Keratinocyte (primary cell): ENCODE results near the gene MDH2. TPM values are rescaled to one million over a fixed set of nuclear protein-coding genes. Genes with fewer than 3 reads are reported as not detected.
"Not testable (repeated sequence)": the region's sequence is repeated elsewhere in the genome, so short reads cannot be mapped to it uniquely, and the experiment has no call there.

ENCODE experiments used
- DNase-seq: peaks from one replicate; pipeline ENCODE4 v3.0.0-alpha.2; 2011; ENCODE audit warnings: low read depth, missing footprints, low spot score
- FAIRE-seq: peaks from 2 replicates; lab custom pipeline; 2011; peaks lifted over from hg19 to GRCh38; lab: Jason Lieb, UNC
- H2AFZ ChIP-seq: 2 replicates; pipeline ENCODE4 v1.6.0; 2012; ENCODE audit warnings: low read length, control low read depth, inconsistent platforms; ENCODE audit not compliant: control insufficient read depth
- H3K27ac ChIP-seq: 2 replicates; pipeline ENCODE4 v1.5.1; 2011; ENCODE audit warnings: low read length; ENCODE audit not compliant: control insufficient read depth, insufficient read depth
- H3K27me3 ChIP-seq: 3 replicates; pipeline ENCODE4 v1.6.0; 2011; ENCODE audit warnings: low read length; ENCODE audit not compliant: control insufficient read depth, insufficient read depth; ENCODE audit errors: extremely low read depth
- H3K36me3 ChIP-seq, 2 experiments: 2 replicates in 1 of 2; 3 replicates in 1 of 2; pipeline ENCODE4 v1.5.1; 2011; ENCODE audit warnings: low read length in 2 of 2, mild to moderate bottlenecking in 1 of 2; ENCODE audit not compliant: control insufficient read depth in 2 of 2, insufficient read depth in 2 of 2; ENCODE audit errors: extremely low read depth in 1 of 2
- H3K4me1 ChIP-seq: 3 replicates; pipeline ENCODE4 v1.5.1; 2011; ENCODE audit warnings: low read length; ENCODE audit not compliant: control insufficient read depth, insufficient read depth; ENCODE audit errors: extremely low read depth
- H3K4me2 ChIP-seq: 3 replicates; pipeline ENCODE4 v1.6.0; 2011; ENCODE audit warnings: low read depth, low read length; ENCODE audit not compliant: control insufficient read depth, insufficient read depth; ENCODE audit errors: extremely low read depth
- H3K4me3 ChIP-seq, 3 experiments: fragments of 200-600 bp in 1 of 3; sonication (generic) in 1 of 3; 2 replicates in 2 of 3; 3 replicates in 1 of 3; pipeline ENCODE4 v1.5.1; 2011 to 2016; ENCODE audit warnings: low read length in 3 of 3, mild to moderate bottlenecking in 3 of 3, control low read depth in 2 of 3, inconsistent platforms in 1 of 3, low read depth in 1 of 3, mixed read lengths in 1 of 3, mixed run types in 1 of 3, moderate library complexity in 1 of 3; ENCODE audit not compliant: control insufficient read depth in 2 of 3, insufficient read depth in 2 of 3; ENCODE audit errors: extremely low read depth in 1 of 3
- H3K79me2 ChIP-seq: 2 replicates; pipeline ENCODE4 v1.6.0; 2012; ENCODE audit warnings: low read length; ENCODE audit not compliant: control insufficient read depth, insufficient read depth
- H3K9ac ChIP-seq: 3 replicates; pipeline ENCODE4 v1.6.0; 2011; ENCODE audit warnings: low read length; ENCODE audit not compliant: control insufficient read depth, insufficient read depth; ENCODE audit errors: extremely low read depth
- H3K9me1 ChIP-seq: 3 replicates; pipeline ENCODE4 v1.6.0; 2011; ENCODE audit warnings: low read length; ENCODE audit not compliant: control insufficient read depth, insufficient read depth; ENCODE audit errors: extremely low read depth
- H3K9me3 ChIP-seq: 2 replicates; pipeline ENCODE4 v1.5.1; 2012; ENCODE audit warnings: low read depth, low read length; ENCODE audit not compliant: control insufficient read depth
- H4K20me1 ChIP-seq: 3 replicates; pipeline ENCODE4 v1.6.0; 2011; ENCODE audit warnings: low read length; ENCODE audit not compliant: control insufficient read depth, insufficient read depth; ENCODE audit errors: extremely low read depth
- EZH2 ChIP-seq: IDR thresholded peaks from one replicate; pipeline ENCODE4 v1.6.1; 2012; ENCODE audit warnings: inconsistent platforms, mild to moderate bottlenecking, low read length, moderate library complexity
- dilution Hi-C: fragments of 300-500 bp; cut with MboI; formaldehyde crosslinking; loops from one replicate; pipeline ENCODE4 v1.7.0; 2020; ENCODE audit warnings: low sequenced_read_pairs; ENCODE audit not compliant: extremely low pct_ligation_motif_present
- polyA plus RNA-seq, 5 experiments: library from polyadenylated mRNA; depleted of rRNA in 3 of 5; stranded (reverse) in 3 of 5; stranded (forward) in 1 of 5; unstranded in 1 of 5; fragments of >200 nt; gene quantifications; 1 replicate in 1 of 5; 2 replicates in 3 of 5; 3 replicates in 1 of 5; pipeline versions ENCODE4 v1.2.1 to v1.2.3, GENCODE V29; 2011 to 2012; ENCODE audit warnings: missing spikeins in 2 of 5, low read depth in 1 of 5, low replicate concordance in 1 of 5
- TF ChIP-seq, protein P1 (sequence below), 3 experiments: IDR thresholded peaks in 1 of 3; conservative IDR thresholded peaks in 1 of 3; optimal IDR thresholded peaks in 1 of 3; 2 replicates in 2 of 3; 3 replicates in 1 of 3; pipeline versions ENCODE3 to v1.5.1; 2011; ENCODE audit warnings: low read length in 3 of 3, mild to moderate bottlenecking in 3 of 3, moderate library complexity in 2 of 3, control low read depth in 1 of 3, inconsistent platforms in 1 of 3; ENCODE audit not compliant: insufficient read depth in 2 of 3; ENCODE audit errors: extremely low read depth in 1 of 3

MDH2 gene
- polyA plus RNA-seq, 1 donor (not counting 4 experiments of a cell fraction or from before 2014, with no cell fraction given) = 156 TPM

DNA sequence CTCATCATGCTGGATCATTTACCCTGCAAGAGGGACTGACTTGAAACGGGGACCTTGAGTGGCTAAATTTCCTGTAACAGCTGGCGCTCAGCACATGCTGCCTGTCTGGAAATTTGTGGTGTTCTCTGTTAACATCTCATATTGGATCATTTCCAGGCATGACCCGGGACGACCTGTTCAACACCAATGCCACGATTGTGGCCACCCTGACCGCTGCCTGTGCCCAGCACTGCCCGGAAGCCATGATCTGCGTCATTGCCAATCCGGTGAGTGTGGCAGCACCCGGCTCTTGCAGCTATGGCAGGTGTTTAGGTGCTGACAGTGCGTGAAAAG lies 9.9 kb downstream of the MDH2 start:
- dilution Hi-C loops = no loop called here
- TF ChIP-seq, protein P1, sequence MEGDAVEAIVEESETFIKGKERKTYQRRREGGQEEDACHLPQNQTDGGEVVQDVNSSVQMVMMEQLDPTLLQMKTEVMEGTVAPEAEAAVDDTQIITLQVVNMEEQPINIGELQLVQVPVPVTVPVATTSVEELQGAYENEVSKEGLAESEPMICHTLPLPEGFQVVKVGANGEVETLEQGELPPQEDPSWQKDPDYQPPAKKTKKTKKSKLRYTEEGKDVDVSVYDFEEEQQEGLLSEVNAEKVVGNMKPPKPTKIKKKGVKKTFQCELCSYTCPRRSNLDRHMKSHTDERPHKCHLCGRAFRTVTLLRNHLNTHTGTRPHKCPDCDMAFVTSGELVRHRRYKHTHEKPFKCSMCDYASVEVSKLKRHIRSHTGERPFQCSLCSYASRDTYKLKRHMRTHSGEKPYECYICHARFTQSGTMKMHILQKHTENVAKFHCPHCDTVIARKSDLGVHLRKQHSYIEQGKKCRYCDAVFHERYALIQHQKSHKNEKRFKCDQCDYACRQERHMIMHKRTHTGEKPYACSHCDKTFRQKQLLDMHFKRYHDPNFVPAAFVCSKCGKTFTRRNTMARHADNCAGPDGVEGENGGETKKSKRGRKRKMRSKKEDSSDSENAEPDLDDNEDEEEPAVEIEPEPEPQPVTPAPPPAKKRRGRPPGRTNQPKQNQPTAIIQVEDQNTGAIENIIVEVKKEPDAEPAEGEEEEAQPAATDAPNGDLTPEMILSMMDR (optimal IDR thresholded peaks at IDR 0.05 in 1 of 3, IDR thresholded peaks at IDR 0.05 in 1 of 3, conservative IDR thresholded peaks at IDR 0.05 in 1 of 3; ENCODE audit: extremely low read depth in 1 of 3, insufficient read depth in 2 of 3, low read length in 3 of 3) = no peak
- TF ChIP-seq EZH2 = no peak
- peaks cover 26% of the 10 kb centered on the region for H4K20me1 ChIP-seq

DNA sequence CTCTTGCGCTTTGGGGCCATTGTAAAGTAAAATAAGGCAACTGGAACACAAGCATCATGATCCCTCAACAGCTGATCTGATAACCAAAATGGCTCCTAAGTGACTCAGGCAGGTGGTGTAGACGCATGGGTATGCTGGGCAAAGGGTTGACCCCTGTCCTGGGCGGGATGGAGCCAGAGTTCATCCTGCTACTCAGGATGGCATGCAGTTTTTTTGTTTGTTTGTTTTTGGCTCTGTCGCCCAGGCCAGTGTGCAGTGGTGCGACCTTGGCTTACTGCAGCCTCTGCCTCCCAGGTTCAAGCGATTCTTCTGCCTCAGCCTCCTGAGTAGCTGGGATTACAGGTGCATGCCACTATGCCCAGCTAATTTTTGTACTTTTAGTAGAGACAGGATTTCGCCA lies 10.8 kb downstream of the MDH2 start:
- DNase-seq, dilution Hi-C loops: not testable (repeated sequence)
- peaks cover 47 to 68% of the 10 kb centered on the region in 2 experiments for H3K36me3 ChIP-seq

More for the DNA sequence above, 9.9 kb downstream of the MDH2 start:
- H2AFZ ChIP-seq = no peak overlapping the region
- H3K36me3 ChIP-seq = peaks cover 46 to 68% of the 10 kb centered on the region in 2 experiments
- no peak for FAIRE-seq
- H3K27me3 ChIP-seq = no peaks in the 10 kb centered on the region
- no peak overlapping the region for H3K9ac ChIP-seq
- peaks cover 21% of the 10 kb centered on the region for H3K4me1 ChIP-seq
- H3K4me3 ChIP-seq = no peak overlapping the region
- DNase-seq = no peak
- H3K4me2 ChIP-seq = no peak overlapping the region
- H3K9me1 ChIP-seq = peaks cover 5% of the 10 kb centered on the region
- no peaks in the 10 kb centered on the region for H3K9me3 ChIP-seq
- peaks cover 39% of the 10 kb centered on the region for H3K79me2 ChIP-seq
- H3K27ac ChIP-seq = no peak overlapping the region

GRCh38 chr7:76060842-76061241 lies 12.9 kb downstream of the MDH2 start:
- Histone ChIP-seq H3K4me2 (no peak overlapping the region), H2AFZ (no peak overlapping the region), H3K27me3 (no peaks in the 10 kb centered on the region), H3K36me3 (peaks cover 65 to 67% of the 10 kb centered on the region in 2 experiments), H3K79me2 (peaks cover 19% of the 10 kb centered on the region), H3K9me1 (no peaks in the 10 kb centered on the region), H3K9me3 (no peaks in the 10 kb centered on the region), H3K4me1 (peaks cover 8% of the 10 kb centered on the region), H3K4me3 (no peak overlapping the region), H4K20me1 (peaks cover 11% of the 10 kb centered on the region), H3K27ac (no peak overlapping the region), H3K9ac (no peak overlapping the region)
- TF ChIP-seq, protein P1 (optimal IDR thresholded peaks at IDR 0.05 in 1 of 3, IDR thresholded peaks at IDR 0.05 in 1 of 3, conservative IDR thresholded peaks at IDR 0.05 in 1 of 3; ENCODE audit: extremely low read depth in 1 of 3, insufficient read depth in 2 of 3, low read length in 3 of 3) = no peak
- no peak for TF ChIP-seq EZH2
- FAIRE-seq (no peak), DNase-seq (no peak)
- dilution Hi-C loops = no loop called here

More for the DNA sequence above, 10.8 kb downstream of the MDH2 start:
- H3K4me2 ChIP-seq, H3K9me1 ChIP-seq, H3K27me3 ChIP-seq, H3K27ac ChIP-seq, FAIRE-seq, H3K9ac ChIP-seq, H3K4me3 ChIP-seq, H3K9me3 ChIP-seq, H2AFZ ChIP-seq: not testable (repeated sequence)
- H3K79me2 ChIP-seq = peaks cover 31% of the 10 kb centered on the region
- H4K20me1 ChIP-seq = peaks cover 22% of the 10 kb centered on the region
- peaks cover 19% of the 10 kb centered on the region for H3K4me1 ChIP-seq
